ENCODE data around the gene MCHR1.
"Not testable (repeated sequence)": the region's sequence is repeated elsewhere in the genome, so short reads cannot be mapped to it uniquely, and the experiment has no call there.

The MCHR1 gene

GRCh38 chr22:40691532-40691931, 12.2 kb downstream of the MCHR1 start:
- no peak for DNase-seq

- no peak for DNase-seq
Measured at GRCh38 chr22:40694411-40694810, 15.1 kb downstream of the MCHR1 start.

- no peak for DNase-seq
Measured at GRCh38 chr22:40701274-40701673, 22.0 kb downstream of the MCHR1 start.

GRCh38 chr22:40703174-40703573, 23.9 kb downstream of the MCHR1 start:
- DNase-seq = no peak

- DNase-seq = no peak
Measured at GRCh38 chr22:40703736-40704135, 24.5 kb downstream of the MCHR1 start.

- DNase-seq = no peak
Measured at GRCh38 chr22:40705918-40706682, 26.8 kb downstream of the MCHR1 start.

GRCh38 chr22:40707154-40707553, 27.9 kb downstream of the MCHR1 start:
- no peak for DNase-seq

- no peak for DNase-seq
Measured at GRCh38 chr22:40708177-40708576, 28.9 kb downstream of the MCHR1 start.

- DNase-seq = no peak
Measured at GRCh38 chr22:40709752-40710413, 30.6 kb downstream of the MCHR1 start.

GRCh38 chr22:40712311-40712710, 33.0 kb downstream of the MCHR1 start:
- no peak for DNase-seq

GRCh38 chr22:40714499-40715337, 35.4 kb downstream of the MCHR1 start:
- DNase-seq = no peak

GRCh38 chr22:40716116-40716515, 36.8 kb downstream of the MCHR1 start:
- no peak for DNase-seq

GRCh38 chr22:40717657-40718056, 38.4 kb downstream of the MCHR1 start:
- not testable (repeated sequence) for DNase-seq

- no peak for DNase-seq
Measured at GRCh38 chr22:40718250-40719204, 39.2 kb downstream of the MCHR1 start.

- no peak for DNase-seq
Measured at GRCh38 chr22:40719599-40719998, 40.3 kb downstream of the MCHR1 start.

GRCh38 chr22:40720156-40720537, 40.9 kb downstream of the MCHR1 start:
- DNase-seq = not testable (repeated sequence)

GRCh38 chr22:40720538-40721256, 41.4 kb downstream of the MCHR1 start:
- no peak for DNase-seq

GRCh38 chr22:40721266-40721665, 42.0 kb downstream of the MCHR1 start:
- DNase-seq = peak; percentile 26

- DNase-seq = no peak
Measured at GRCh38 chr22:40723396-40723933, 44.2 kb downstream of the MCHR1 start.

GRCh38 chr22:40726514-40726913, 47.2 kb downstream of the MCHR1 start:
- DNase-seq = no peak
